ENCODE measurements around the gene NPAS4.
"Not testable (repeated sequence)": the region's sequence is repeated elsewhere in the genome, so short reads cannot be mapped to it uniquely, and the experiment has no call there.

Gene NPAS4

GRCh38 chr11:66420671-66421476 is at the start of gene NPAS4:
Gene NPAS4, plus strand, starts transcription at chr11:66421035. Its CDS starts 145 bp downstream, at chr11:66421180.
- no peak for DNase-seq (ENCODE audit: low read depth in 3 of 3)

GRCh38 chr11:66371627-66372415 is 49.0 kb upstream of the NPAS4 start, which contains the start of gene SLC29A2:
Gene SLC29A2, minus strand, starts transcription at chr11:66371760. Its CDS starts 169 bp downstream, at chr11:66371591.
- DNase-seq (ENCODE audit: low read depth in 3 of 3), result peak; percentile 46 to 83 (median 55)

DNA sequence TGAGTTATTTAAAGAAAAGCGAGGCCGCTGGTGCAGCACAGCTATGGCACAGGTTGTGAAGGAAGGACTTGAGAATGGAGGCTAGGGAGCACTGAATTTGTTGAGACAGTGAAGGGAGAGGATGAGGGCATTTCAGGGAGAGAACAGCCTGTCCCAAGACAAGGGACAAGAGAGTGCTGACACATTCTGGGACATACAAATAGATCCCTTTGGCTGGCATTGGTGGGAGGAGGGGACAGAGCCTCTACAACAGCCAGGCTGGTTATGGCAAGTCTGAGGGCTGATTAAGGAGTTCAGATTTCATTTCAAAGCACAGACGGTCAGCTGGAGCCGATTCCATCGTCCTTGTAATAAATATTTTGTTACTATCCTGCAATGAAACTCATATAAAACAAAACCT is 47.6 kb upstream of the NPAS4 start:
- DNase-seq (ENCODE audit: low read depth in 3 of 3), result no peak

DNA sequence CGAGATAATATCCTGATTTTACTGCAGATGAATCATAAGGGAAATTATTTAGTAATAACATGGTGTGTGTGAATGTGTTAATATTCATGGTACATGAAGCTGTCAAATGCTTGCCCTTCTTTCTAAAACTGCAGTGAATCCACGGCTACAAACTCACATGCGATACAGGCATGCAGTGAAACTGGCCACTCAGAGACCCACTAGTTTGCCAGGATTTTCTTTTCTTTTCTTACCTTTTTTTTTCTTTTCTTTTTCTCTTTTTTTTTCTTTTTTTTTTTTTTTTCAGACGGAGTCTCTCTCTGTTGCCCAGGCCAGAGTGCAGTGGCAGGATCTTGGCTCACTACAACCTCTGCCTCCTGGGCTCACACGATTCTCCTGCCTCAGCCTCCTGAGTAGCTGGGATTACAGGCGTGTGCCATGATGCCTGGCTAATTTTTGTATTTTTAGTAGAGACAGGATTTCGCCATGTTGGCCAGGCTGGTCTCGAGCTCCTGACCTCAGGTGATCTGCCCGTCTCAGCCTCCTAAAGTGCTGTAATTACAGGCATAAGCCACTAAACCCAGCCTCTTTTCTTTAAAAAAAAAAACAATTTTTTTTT is 47.0 kb upstream of the NPAS4 start:
- not testable (repeated sequence) for DNase-seq (ENCODE audit: low read depth in 3 of 3)

- DNase-seq (ENCODE audit: low read depth in 3 of 3), result not testable (repeated sequence)
These were observed 40.6 kb upstream of the NPAS4 start for GRCh38 chr11:66380264-66380663.

GRCh38 chr11:66384316-66384715 is 36.5 kb upstream of the NPAS4 start:
- not testable (repeated sequence) for DNase-seq (ENCODE audit: low read depth in 3 of 3)

GRCh38 chr11:66386171-66387069 is 34.4 kb upstream of the NPAS4 start:
- peak; percentile 61 to 83 (median 78) for DNase-seq (ENCODE audit: low read depth in 3 of 3)

GRCh38 chr11:66388780-66389386 is 32.0 kb upstream of the NPAS4 start:
- DNase-seq (ENCODE audit: low read depth in 3 of 3), result peak; percentile 28 to 71 (median 47)

DNA sequence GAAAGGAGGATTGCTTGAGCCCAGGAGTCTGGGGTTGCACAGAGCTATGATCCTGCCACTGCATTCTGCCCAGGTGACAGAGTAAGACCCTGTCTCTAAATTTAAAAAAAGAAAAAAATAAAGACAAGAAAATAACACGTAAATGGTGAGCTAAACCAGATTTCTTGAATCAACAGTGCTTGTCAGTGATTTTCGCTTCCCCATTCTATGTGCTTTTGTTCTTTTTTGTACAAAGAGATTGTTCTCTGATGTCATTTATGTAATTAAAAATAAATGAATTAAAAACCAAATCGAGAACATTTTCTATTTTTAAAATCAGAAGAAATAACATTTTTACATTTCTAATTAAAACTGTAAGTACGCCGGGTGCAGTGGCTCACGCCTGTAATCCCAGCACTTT is 29.5 kb upstream of the NPAS4 start:
- no peak for DNase-seq (ENCODE audit: low read depth in 3 of 3)

GRCh38 chr11:66393954-66394353 is 26.9 kb upstream of the NPAS4 start:
- no peak for DNase-seq (ENCODE audit: low read depth in 3 of 3)

GRCh38 chr11:66407651-66408050 is 13.2 kb upstream of the NPAS4 start:
- DNase-seq (ENCODE audit: low read depth in 3 of 3), result no peak

DNA sequence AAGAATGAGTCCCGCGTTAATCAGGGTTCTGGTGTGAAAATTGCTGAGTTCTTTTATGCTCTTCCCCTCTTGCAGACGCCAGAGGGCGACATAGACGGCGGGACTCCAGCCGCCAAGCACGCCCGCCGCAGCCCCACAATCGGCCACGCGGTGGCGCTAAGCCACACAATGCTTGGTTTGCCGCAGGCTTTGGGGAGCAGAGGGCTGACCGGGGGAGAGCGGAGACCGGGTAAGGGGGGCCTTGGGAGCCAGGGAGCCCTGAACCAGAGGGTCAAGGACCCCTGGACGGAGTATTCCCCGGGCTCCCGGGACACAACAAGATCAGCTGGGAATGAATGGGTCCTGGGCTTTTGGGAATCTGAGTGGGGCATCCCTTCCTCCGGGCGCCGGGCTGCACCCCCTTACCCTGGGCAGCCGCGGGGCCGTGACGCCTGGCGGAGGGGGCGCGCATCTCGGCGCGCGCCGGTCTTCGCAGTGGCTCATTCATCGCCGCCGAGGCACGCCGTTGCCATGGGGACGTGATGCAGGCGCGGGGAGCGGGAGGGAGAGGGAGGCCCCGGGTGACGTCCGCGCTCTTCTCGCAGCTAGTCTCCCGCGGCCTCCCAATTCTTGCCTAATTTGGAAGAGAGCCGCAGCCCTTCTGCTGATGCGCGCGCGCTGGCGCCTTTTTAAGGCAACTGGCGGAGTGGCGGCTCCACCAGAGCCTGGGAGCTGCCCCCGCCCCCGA is 12.2 kb upstream of the NPAS4 start:
- DNase-seq (ENCODE audit: low read depth in 3 of 3), result peak; percentile 85 to 90 (median 90)

- DNase-seq (ENCODE audit: low read depth in 3 of 3), result no peak
These were observed 11.6 kb upstream of the NPAS4 start for GRCh38 chr11:66409226-66409625.

GRCh38 chr11:66410191-66410590 is 10.6 kb upstream of the NPAS4 start:
- no peak for DNase-seq (ENCODE audit: low read depth in 3 of 3)

DNA sequence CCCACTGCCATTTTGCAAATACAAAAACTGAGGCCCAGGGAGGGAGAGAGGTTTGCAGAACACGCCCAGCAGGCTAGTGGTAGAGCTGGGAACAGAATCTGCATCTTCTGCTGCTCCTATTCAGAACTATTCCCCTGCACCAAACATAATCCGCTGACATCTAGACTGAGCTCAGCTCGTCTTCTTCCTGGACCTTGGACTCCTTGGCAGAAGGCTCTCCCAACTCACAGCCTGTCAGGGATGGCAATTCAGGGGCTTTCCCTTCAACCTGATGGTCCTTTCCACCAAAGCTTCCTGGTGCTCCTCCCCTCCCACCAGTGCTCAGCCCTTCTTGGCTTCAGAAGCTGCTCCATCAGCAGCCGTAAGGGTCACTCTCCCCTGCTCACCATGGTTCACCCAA is 9.5 kb upstream of the NPAS4 start:
- DNase-seq (ENCODE audit: low read depth in 3 of 3), result no peak

GRCh38 chr11:66412110-66412509 is 8.7 kb upstream of the NPAS4 start:
- DNase-seq (ENCODE audit: low read depth in 3 of 3), result no peak

GRCh38 chr11:66413167-66413566 is 7.7 kb upstream of the NPAS4 start:
- no peak for DNase-seq (ENCODE audit: low read depth in 3 of 3)

GRCh38 chr11:66414120-66414934 is 6.5 kb upstream of the NPAS4 start:
- no peak for DNase-seq (ENCODE audit: low read depth in 3 of 3)

GRCh38 chr11:66415423-66415822 is 5.4 kb upstream of the NPAS4 start:
- no peak for DNase-seq (ENCODE audit: low read depth in 3 of 3)

Data from stimulated activated CD4-positive, alpha-beta T cell treated with anti-CD3 and anti-CD28 coated beads, TNF-alpha, amount 100 ng/mL, for 24 hours (primary cell).